ENCODE measurements around the gene TMCO4.
A peak's percentile ranks its signal among the peaks of the same experiment; 100 is the strongest.

The TMCO4 gene

GRCh38 chr1:19705464-19705863 is 94.3 kb downstream of the TMCO4 start:
- Histone ChIP-seq H3K4me1 (ENCODE audit: control insufficient read depth in 1 of 2, insufficient read depth in 1 of 2, low read depth in 1 of 2, low read length in 1 of 2) (no peaks in the 10 kb centered on the region), H3K27ac (no peak overlapping the region), H3K9me3 (no peaks in the 10 kb centered on the region), H3K27me3 (no peaks in the 10 kb centered on the region), H3K36me3 (peaks cover 4% of the 10 kb centered on the region), H3K4me3 (ENCODE audit: low read depth in 1 of 2, low read length in 1 of 2) (no peak overlapping the region)
- TF ChIP-seq CTCF (IDR thresholded peaks at IDR 0.05): no peak

- peak; percentile 45 for TF ChIP-seq CTCF (IDR thresholded peaks at IDR 0.05)
- H3K4me3 ChIP-seq (ENCODE audit: low read depth in 1 of 2, low read length in 1 of 2): no peak overlapping the region
- no peaks in the 10 kb centered on the region for H3K9me3 ChIP-seq
- H3K36me3 ChIP-seq: peaks cover 5% of the 10 kb centered on the region
- H3K4me1 ChIP-seq (ENCODE audit: control insufficient read depth in 1 of 2, insufficient read depth in 1 of 2, low read depth in 1 of 2, low read length in 1 of 2): no peaks in the 10 kb centered on the region
- H3K27me3 ChIP-seq: no peaks in the 10 kb centered on the region
- H3K27ac ChIP-seq: no peak overlapping the region
Measured at GRCh38 chr1:19704247-19705113, 95.2 kb downstream of the TMCO4 start.

- Histone ChIP-seq H3K36me3 (peaks cover 5% of the 10 kb centered on the region), H3K4me3 (ENCODE audit: low read depth in 1 of 2, low read length in 1 of 2) (no peak overlapping the region), H3K9me3 (no peaks in the 10 kb centered on the region), H3K27me3 (no peaks in the 10 kb centered on the region), H3K4me1 (ENCODE audit: control insufficient read depth in 1 of 2, insufficient read depth in 1 of 2, low read depth in 1 of 2, low read length in 1 of 2) (no peaks in the 10 kb centered on the region), H3K27ac (no peak overlapping the region)
- no peak for TF ChIP-seq CTCF (IDR thresholded peaks at IDR 0.05)
Measured at GRCh38 chr1:19703280-19703679, 96.4 kb downstream of the TMCO4 start.

- Histone ChIP-seq H3K36me3 (peaks cover 8% of the 10 kb centered on the region), H3K4me1 (ENCODE audit: control insufficient read depth in 1 of 2, insufficient read depth in 1 of 2, low read depth in 1 of 2, low read length in 1 of 2) (no peaks in the 10 kb centered on the region), H3K4me3 (ENCODE audit: low read depth in 1 of 2, low read length in 1 of 2) (no peak overlapping the region), H3K9me3 (no peaks in the 10 kb centered on the region), H3K27me3 (no peaks in the 10 kb centered on the region), H3K27ac (no peak overlapping the region)
- no peak for TF ChIP-seq CTCF (IDR thresholded peaks at IDR 0.05)
Measured at GRCh38 chr1:19700079-19700777, 99.5 kb downstream of the TMCO4 start.

GRCh38 chr1:19698181-19698580 is 101.5 kb downstream of the TMCO4 start:
- H3K9me3 ChIP-seq: no peaks in the 10 kb centered on the region
- no peaks in the 10 kb centered on the region for H3K4me1 ChIP-seq (ENCODE audit: control insufficient read depth in 1 of 2, insufficient read depth in 1 of 2, low read depth in 1 of 2, low read length in 1 of 2)
- H3K27ac ChIP-seq: no peak overlapping the region
- H3K36me3 ChIP-seq: peaks cover 14% of the 10 kb centered on the region
- H3K4me3 ChIP-seq (ENCODE audit: low read depth in 1 of 2, low read length in 1 of 2): no peak overlapping the region
- TF ChIP-seq CTCF (IDR thresholded peaks at IDR 0.05): no peak
- H3K27me3 ChIP-seq: no peaks in the 10 kb centered on the region
